Gastrocnemius medialis (tissue), 4 donors: ENCODE measurements around the gene CDKAL1.

Experiments used
- CTCF ChIP-seq, 5 experiments: fragments of 450-650 bp in 3 of 5; fragments of 200-600 bp in 2 of 5; sonication (generic) in 2 of 5; IDR thresholded peaks in 4 of 5; conservative IDR thresholded peaks in 1 of 5; 1 replicate in 4 of 5; 2 replicates in 1 of 5; pipeline ENCODE4 v1.5.1; 2016 to 2019; ENCODE audit warnings: antibody characterized with exemption in 5 of 5, mild to moderate bottlenecking in 3 of 5, moderate library complexity in 3 of 5
- POLR2A ChIP-seq, 2 donors: fragments of 450-650 bp; IDR thresholded peaks; one replicate each; pipeline ENCODE4 v1.6.1; 2017; ENCODE audit warnings: antibody characterized with exemption in 2 of 2, mild to moderate bottlenecking in 2 of 2, moderate library complexity in 2 of 2

- TF ChIP-seq CTCF (IDR thresholded peaks at IDR 0.05 in 4 of 5, conservative IDR thresholded peaks at IDR 0.05 in 1 of 5) (no peak), POLR2A (IDR thresholded peaks at IDR 0.05) (no peak)
Observed at GRCh38 chr6:21189759-21190158, 655.5 kb downstream of the CDKAL1 start.
